HG02610 (cell line): Measurements from ENCODE around the gene SLC22A5.
A peak's percentile ranks its signal among the peaks of the same experiment; 100 is the strongest.
"Not testable (repeated sequence)": the region's sequence is repeated elsewhere in the genome, so short reads cannot be mapped to it uniquely, and the experiment has no call there.

Source experiments
- ATAC-seq: cut with Tn5 transposase; IDR thresholded peaks from one replicate; pipeline ENCODE4 v1.9.1; 2021; ENCODE audit warnings: mild to moderate bottlenecking, moderate library complexity; ENCODE audit not compliant: unreplicated experiment

SLC22A5 gene

DNA sequence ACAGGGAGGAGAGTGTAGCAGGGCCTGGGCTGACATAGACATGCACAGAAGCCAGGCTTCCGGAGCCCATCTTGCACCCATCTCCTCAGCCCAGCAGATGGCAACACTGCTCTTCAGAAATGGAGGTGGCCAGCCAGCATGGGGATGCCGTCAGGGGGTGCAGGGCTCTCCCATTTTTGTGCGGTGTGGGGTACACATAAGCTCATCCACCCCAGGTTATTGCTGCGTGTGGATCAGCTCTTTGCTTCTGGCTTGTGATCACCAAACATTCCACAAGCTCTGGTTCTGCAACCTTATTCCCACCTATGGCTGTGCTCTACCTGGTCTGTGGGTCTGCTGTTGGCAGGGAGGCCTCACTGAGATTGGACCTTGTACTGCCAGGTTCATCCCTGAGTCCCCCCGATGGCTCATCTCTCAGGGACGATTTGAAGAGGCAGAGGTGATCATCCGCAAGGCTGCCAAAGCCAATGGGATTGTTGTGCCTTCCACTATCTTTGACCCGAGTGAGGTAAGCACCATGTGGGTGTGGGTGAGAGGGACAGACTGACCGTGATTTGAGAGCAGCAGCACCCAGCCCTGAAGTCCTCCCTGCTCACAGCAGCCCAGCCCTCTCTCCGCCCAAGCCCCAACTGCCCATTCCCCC lies 17.3 kb downstream of the SLC22A5 start:
- ATAC-seq, result peak; percentile 81

DNA sequence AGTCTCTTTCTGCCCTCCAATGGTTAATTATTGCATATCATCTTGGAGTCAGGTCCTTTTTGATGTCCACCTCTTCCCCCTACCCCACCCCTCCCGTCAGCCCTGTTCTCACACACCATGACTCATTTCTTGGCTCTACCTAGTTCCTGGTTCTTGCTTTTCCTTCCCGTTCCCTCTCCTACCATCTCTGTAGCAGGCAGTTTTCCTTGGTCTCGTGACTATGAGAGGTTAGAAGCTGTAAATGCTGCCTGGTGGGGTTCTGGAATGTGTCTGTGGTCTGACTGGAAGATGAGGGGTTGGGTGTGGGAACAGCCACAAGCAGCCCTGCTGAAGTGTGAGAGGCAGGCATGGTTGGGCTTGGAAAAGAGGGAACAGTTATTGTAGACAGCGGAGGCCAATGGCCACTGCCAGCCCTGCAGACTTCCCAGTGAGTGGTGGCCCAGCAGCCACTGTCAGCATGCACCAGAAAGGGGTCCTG lies 18.2 kb downstream of the SLC22A5 start:
- ATAC-seq, result no peak

DNA sequence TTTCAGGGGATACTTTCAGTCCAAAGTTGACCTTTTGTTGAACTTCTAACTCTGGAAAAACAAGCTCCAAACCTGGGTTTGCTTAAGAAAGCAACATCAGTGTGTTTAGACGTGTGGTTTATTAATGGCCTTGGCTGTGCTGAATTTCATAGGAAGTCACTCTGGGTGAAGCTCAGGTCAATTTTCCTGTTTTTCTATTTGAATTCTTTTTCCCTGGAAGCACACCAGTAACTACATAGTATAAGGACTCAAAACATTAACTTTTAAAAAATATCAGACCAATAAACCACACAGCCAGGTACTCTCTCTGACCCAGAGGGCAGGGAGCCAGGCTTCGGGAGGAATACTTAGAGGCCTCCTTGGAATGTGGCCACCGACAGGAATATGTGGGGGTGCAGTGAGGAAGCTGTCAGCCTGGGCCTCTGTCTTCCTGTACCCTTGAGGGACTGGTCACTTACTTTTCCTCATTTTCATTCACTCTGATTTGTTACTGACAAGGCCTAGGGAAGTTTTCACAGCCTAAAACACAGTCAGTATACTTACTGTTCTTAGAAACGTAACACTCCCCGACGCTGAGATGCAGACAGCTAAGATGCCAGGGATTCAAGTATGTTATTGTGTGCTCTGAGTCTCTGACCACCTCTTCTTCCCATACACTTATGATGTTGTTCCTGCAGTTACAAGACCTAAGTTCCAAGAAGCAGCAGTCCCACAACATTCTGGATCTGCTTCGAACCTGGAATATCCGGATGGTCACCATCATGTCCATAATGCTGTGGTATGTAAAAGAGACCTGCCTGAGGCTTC lies 18.9 kb downstream of the SLC22A5 start:
- no peak for ATAC-seq

DNA sequence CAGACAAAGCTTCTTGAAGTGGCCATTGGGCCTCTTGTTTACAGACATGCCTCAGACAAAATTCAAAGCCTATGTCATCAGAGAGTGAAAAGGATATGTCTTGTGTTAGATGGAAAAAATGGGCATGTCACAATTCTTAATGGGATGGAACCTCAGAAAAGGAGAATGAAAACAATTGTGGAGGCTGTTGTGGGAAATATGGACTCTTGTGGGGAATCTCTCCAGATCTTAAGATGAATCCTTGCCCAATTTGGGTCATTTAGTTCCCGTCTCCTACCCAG lies 19.5 kb downstream of the SLC22A5 start:
- no peak for ATAC-seq

DNA sequence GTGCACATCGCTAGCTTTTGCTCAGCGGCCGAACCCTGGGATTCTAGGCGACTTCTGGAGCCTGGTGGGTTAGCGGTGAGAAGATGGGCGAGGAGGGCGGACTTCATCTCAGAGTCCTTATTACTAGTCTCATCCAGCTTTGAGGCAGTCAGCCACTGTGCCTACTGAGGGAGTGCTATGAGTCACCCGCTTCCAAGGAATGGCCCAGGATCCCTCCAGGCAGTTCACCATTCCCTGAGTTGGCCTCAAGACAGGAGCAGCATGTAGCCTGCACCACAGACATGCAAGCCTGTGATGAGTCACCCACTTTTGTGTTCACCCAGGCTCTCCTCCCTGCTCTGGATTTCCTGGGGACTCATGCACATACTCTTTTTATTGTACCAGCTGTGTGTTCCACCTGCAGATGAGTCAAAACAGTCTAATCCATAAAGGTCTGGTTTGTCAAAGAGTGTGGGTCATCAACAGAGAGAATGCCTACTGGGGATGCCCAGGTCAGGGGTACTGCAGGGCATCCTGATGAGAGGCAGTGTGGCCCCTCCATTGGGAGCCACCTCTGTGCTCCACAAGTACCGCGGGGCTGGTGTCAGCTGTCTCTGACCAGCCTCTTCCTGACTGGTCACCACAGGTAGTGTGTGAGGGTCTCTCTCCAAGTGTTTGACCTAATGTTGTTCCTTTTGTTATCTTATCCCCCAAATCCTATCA lies 20.2 kb downstream of the SLC22A5 start:
- no peak for ATAC-seq

DNA sequence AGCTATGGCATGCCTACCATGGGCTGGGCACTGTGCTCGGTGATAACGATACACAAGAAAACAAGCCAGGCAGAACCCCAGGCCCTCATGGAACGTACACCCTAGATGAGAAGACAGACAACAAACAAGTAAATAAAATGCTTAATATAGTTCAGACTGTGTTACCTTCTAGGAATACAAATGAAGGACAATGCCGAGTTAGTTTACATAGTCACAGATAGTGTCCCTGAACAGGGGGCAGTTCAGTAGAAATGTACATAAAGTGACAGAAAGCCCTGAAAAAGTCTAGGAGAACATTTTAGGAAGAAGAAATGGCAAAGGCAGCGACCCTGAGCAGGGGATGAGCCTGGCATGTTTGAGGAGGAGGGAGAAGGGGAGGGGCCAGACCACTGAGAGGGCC lies 21.7 kb downstream of the SLC22A5 start:
- no peak for ATAC-seq

DNA sequence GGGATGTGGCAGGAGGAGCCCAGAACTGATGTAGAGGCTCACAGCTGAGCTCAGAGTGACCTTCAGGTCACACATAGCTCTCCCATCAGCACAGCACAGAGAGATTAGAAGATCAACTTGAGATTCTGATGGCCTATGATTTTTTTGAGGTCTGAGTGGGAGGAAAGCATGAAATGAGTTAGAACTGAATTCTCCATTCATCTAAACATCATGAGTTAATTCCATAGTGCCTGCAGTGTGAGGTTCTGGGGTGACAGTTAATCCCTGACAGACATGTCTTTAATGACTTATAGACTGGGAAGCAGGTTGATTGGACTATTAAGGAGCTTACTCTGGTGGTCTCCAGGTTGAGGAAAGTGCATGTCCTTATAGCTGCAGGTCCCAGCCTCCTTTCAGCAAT lies 22.4 kb downstream of the SLC22A5 start:
- ATAC-seq, result no peak

DNA sequence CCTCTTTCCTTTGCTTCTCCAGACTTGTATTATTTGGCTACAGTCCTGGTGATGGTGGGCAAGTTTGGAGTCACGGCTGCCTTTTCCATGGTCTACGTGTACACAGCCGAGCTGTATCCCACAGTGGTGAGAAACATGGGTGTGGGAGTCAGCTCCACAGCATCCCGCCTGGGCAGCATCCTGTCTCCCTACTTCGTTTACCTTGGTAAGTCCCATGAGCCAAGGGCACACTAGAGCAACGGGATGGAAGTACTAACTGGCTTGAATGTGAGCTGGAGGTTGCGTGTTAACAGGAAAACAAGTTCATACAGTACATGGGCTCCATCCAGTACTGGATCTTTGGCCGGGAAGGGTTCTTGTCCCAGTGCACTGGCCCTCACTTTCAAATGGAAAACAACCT lies 22.9 kb downstream of the SLC22A5 start:
- ATAC-seq, result no peak

DNA sequence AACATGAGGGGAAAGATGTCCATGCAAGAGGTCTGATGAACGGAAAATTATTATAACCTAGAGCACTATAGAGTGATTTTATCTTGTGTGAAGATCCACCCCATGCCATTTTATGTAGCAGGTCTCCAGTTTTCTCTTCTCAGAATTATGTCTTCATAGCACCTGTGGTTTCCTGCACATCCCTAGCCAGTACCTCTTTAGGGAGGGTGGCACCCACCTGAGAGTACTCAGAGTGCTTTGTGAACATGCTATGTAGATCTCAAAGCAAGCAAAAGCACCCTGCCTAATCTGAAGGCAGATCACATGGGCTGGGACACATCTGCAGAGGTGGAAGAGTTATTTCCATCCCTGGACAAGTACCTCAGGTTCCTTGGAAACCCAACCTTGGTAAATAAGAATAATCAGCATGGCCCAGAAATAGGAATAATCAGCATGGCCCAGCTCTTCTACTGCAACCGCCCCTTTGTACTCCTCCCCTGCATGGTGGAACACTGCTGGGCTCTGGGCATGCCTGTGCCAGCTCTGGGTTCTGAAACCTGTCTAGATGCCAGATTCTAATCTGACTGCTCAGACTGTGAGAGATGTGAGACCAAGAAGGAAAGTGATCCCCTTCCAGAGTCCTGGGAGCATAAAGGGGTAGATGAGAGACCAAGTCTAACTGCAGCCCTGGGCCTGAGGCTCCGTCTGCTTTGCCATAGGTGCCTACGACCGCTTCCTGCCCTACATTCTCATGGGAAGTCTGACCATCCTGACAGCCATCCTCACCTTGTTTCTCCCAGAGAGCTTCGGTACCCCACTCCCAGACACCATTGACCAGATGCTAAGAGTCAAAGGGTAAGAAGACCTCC lies 23.7 kb downstream of the SLC22A5 start:
- no peak for ATAC-seq

DNA sequence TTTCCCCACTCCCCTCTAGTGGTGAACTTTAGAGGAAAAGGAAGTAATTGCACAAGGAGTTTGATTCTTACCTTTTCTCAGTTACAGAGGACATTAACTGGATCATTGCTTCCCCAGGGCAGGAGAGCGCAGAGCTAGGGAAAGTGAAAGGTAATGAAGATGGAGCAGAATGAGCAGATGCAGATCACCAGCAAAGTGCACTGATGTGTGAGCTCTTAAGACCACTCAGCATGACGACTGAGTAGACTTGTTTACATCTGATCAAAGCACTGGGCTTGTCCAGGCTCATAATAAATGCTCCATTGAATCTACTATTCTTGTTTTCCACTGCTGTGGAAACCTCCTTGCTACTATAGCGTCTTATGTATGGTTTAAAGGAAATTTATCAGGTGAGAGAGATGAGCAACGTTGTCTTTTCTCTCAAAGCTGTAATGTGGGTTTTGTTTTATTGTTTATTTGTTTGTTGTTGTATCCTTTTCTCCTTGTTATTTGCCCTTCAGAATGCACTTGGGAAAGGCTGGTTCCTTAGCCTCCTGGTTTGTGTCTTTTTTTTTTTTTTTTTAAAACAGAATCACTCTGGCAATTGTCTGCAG lies 25.3 kb downstream of the SLC22A5 start:
- peak; percentile 92 for ATAC-seq

DNA sequence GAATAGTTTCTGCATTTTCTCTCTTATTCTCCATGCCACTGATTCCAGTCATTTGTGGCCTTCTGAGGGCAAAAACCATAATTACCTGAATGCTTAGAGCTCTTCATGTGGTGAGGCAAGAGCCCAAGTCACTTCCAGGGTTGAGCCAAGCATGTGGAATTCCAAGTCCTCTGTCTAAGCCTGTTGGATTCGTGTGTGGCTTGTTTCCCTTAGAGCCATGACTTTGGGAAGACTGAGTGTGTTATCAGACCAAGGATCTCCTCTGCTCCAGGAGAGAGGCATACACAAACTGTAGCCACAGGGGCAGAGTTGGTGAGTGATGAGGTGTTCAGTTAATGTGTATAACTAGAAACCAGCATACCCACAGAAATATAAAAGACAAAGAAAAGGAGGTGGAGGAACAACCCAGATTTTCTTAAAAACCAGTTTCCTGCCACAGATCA lies 27.1 kb downstream of the SLC22A5 start:
- ATAC-seq, result no peak

DNA sequence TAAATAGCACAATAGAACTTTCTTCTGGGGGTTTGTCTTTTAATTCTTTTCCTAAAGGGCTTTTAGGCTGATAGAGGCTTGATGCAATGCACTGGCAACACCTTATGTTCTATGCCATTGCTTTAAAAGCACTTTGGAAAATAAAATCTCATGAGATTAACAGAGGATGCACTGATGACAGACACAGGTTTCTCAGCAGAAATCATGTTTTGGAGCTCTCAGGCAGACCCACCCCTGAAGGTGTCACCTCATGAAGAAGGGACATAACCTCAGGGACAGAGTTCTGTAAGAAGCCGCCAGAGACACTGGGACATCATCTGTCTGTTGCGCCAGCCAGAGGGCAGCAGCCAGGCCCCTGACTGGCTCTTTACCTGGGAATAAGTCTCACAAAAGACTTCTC lies 27.7 kb downstream of the SLC22A5 start:
- ATAC-seq, result no peak

DNA sequence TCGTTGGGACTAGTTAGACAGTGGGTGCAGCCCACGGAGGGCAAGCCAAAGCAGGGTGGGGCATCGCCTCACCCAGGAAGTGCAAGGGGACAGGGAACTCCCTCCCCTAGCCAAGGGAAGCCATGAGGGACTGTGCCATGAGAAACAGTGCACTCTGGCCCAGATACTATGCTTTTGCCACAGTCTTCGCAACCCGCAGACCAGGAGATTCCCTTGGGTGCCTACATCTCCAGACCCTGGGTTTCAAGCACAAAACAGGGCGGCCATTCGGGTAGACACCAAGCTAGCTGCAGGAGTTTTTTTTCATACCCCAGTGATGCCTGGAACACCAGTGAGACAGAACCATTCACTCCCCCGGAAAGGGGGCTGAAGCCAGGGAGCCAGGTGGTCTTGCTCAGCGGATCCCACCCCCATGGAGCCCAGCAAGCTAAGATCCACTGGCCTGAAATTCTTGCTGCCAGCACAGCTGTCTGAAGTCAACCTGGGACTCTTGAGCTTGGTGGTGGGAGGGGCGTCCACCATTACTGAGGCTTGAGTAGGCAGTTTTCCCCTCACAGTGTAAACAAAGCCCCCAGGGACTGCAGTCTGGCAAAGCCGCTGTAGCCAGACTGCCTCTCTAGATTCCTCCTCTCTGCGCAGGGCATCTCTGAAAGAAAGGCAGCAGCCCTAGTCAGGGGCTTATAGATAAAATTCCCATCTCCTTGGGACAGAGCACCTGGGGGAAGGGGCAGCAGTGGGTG lies 28.6 kb downstream of the SLC22A5 start:
- not testable (repeated sequence) for ATAC-seq

DNA sequence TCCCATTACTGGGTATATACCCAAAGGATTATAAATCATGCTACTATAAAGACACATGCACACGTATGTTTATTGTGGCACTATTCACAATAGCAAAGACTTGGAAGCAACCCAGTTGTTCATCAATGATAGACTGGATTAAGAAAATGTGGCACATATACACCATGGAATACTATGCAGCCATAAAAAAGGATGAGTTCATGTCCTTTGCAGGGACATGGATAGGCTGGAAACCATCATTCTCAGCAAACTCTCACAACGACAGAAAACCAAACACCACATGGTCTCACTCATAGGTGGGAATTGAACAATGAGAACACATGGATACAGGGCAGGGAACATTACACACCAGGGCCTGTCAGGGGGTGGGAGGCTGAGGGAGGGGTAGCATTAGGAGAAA lies 34.5 kb downstream of the SLC22A5 start:
- ATAC-seq, result not testable (repeated sequence)

DNA sequence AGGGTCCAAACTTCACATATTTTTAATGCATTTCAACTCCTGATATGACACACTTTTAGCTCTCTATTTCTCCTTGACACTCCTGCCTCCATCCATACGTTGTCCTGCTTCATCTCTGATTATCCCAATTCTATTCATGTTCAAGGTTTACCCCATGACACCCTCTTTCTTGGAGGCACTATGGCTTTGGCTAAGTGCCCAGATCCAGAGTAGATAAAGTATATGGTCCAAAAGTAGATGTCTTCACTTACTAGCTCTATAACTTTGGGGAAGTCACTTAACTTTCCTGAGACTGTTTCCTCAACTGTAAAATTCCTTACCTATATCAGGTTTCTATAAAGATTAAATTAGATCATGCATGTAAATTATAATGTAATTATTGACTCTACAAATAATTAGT lies 36.1 kb downstream of the SLC22A5 start:
- no peak for ATAC-seq

DNA sequence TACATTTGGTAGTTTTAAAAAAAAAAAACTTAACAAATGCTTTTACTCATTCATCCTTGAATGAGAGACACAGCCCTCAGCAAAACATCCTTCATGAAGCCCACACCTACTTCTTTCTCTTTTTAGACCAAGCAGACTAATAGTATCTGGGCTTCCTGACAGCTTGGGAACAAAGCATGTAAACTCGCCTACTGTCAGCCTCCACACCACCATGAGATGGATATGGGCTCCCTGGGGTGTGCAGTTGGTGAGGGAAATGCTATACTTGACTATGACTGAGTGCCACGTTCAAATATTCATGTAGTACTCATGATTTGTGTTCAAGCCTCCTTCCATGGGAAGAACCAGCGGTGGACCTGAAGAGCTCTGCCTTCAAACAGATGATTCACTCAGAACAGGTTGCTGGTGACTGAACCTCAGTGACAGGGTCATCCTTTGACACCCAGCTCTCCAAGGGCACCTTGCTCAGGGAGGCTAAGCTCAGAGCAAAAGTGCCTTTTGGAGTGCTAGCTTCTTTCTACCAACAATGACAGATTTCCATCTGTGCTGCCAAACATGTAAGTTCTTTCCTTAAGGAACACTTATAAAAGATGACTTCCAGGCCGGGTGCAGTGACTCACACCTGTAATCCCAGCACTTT lies 36.8 kb downstream of the SLC22A5 start:
- ATAC-seq, result no peak

DNA sequence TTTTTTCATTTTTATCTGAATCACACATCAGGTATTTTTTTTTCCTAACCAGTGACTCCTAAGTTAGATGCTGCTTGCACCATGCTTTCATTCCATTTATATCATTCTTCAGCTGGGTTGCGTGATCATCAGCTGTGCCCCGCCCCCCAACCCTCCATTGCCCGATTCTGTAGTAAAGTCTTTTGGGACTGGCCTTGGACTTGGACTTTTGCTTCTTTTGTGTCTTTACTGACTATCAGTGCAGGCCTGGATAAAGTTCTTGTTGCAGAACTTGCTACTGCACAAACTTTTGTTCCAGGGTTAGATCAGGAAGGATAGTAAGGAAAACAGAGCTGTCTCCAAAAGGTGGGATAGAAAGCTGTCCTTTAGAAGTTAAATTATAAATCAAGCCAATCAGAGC lies 38.5 kb downstream of the SLC22A5 start:
- ATAC-seq, result no peak

DNA sequence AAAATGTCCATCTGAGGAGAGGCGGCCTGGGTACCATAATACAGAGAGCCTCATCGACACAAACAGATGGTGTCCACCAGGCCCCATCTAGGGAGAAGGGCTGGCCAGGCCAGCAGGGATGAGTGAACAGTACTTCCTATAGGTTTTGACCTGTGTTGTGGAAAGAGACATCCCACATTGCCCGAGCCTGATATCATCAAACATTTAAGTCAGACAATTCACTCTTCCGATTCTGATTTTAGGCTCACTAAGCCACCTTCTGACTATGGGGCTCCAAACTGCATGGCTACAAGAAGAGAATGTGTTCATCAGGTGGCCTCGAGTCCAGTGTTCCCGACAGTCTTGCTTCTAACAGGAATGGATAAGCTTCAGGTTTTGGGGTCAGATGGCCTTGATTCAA lies 38.9 kb downstream of the SLC22A5 start:
- ATAC-seq, result no peak

DNA sequence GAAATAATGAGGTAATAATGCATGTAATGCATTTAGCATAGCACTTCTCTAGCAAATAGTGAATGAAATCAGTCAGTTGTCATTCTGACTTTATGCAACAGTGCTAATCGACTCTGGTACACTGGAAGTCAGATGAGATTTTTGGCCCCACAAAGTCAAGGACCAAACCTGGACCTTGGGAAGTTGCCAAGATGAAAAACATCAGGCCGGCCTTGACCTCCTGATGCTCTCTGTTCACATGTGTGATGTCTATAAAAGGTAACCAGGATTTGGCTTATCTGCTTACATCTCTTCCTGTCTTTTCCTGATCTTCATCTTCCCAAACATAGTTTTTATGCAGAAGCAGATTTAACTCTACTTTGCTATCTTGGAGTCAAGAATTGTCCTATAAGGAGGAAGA lies 39.5 kb downstream of the SLC22A5 start:
- ATAC-seq, result no peak
